Measurements from ENCODE around the gene RBM4. TPM values are rescaled to one million over a fixed set of nuclear protein-coding genes. Genes with fewer than 3 reads are reported as not detected.

Gene RBM4
- total RNA-seq, 4 donors from 2014 or later, result 104 to 147 (median 131) TPM

DNA sequence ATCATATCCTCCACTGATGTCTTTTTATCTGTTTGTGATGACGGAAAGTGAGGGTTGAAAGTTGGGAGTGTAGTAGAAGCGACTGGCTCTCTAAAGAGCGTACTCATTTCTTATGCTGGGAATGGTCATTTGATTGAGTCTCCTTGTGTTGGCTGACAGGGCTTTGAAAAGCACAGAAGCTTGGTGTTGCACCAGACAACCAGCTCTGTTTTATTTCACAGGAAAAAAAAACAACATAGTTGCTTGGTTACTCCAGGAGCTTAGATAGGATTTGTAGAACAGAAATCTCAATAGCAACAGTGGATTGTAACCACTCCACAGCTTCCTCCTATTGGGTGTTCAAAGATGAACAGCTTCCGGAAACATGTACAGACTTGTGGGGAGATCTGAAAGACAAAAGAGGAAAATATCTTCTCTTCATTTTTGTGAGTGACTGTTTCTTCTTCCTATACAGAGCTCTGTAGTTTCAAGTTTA lies 19.4 kb upstream of the RBM4 start:
- no peaks in the 10 kb centered on the region for H3K27me3 ChIP-seq
- TF ChIP-seq, protein P1, sequence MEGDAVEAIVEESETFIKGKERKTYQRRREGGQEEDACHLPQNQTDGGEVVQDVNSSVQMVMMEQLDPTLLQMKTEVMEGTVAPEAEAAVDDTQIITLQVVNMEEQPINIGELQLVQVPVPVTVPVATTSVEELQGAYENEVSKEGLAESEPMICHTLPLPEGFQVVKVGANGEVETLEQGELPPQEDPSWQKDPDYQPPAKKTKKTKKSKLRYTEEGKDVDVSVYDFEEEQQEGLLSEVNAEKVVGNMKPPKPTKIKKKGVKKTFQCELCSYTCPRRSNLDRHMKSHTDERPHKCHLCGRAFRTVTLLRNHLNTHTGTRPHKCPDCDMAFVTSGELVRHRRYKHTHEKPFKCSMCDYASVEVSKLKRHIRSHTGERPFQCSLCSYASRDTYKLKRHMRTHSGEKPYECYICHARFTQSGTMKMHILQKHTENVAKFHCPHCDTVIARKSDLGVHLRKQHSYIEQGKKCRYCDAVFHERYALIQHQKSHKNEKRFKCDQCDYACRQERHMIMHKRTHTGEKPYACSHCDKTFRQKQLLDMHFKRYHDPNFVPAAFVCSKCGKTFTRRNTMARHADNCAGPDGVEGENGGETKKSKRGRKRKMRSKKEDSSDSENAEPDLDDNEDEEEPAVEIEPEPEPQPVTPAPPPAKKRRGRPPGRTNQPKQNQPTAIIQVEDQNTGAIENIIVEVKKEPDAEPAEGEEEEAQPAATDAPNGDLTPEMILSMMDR (IDR thresholded peaks at IDR 0.05), result no peak
- TF ChIP-seq POLR2A (IDR thresholded peaks at IDR 0.05), result peak in 1 of 2 donors; percentile 11
- WGBS, 2 donors, result 34 to 38% methylated on average over 4 of the region's 4 CpGs
- H3K4me1 ChIP-seq, result peaks cover 48 to 65% of the 10 kb centered on the region in 2 donors
- peak in 1 of 2 donors; percentile 24 for DNase-seq
- peak overlapping the region in 2 of 3 donors; percentile 55 to 86 for H3K27ac ChIP-seq
- H3K9me3 ChIP-seq, result no peaks in the 10 kb centered on the region
- H3K4me3 ChIP-seq (replicated peaks in 1 of 3), result no peak overlapping the region
- H3K36me3 ChIP-seq, result peaks cover under 1 to 2% of the 10 kb centered on the region in 2 donors
- intact Hi-C loops (cut with DNase I), result no loop called here

DNA sequence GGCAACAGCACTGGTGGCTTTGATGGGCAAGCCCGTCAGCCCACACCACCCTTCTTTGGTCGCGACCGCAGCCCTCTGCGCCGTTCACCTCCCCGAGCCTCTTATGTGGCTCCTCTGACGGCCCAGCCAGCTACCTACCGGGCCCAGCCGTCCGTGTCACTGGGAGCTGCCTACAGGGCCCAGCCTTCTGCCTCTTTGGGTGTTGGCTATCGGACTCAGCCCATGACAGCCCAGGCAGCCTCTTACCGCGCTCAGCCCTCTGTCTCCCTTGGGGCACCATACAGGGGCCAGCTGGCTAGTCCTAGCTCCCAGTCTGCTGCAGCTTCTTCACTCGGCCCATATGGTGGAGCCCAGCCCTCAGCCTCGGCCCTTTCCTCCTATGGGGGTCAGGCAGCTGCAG lies 14.1 kb upstream of the RBM4 start:
- intact Hi-C loops (cut with DNase I), result no loop called here
- Histone ChIP-seq H3K4me3 (replicated peaks in 1 of 3) (no peak overlapping the region), H3K27me3 (no peaks in the 10 kb centered on the region), H3K36me3 (peaks cover 36 to 42% of the 10 kb centered on the region in 2 donors), H3K27ac (no peak overlapping the region), H3K9me3 (no peaks in the 10 kb centered on the region), H3K4me1 (peaks cover 29 to 40% of the 10 kb centered on the region in 2 donors)
- 85 to 90% methylated on average over 15 of the region's 16 CpGs for WGBS, 2 donors
- no peak for TF ChIP-seq POLR2A (IDR thresholded peaks at IDR 0.05)
- TF ChIP-seq, protein P1 (IDR thresholded peaks at IDR 0.05), result no peak
- no peak for DNase-seq

DNA sequence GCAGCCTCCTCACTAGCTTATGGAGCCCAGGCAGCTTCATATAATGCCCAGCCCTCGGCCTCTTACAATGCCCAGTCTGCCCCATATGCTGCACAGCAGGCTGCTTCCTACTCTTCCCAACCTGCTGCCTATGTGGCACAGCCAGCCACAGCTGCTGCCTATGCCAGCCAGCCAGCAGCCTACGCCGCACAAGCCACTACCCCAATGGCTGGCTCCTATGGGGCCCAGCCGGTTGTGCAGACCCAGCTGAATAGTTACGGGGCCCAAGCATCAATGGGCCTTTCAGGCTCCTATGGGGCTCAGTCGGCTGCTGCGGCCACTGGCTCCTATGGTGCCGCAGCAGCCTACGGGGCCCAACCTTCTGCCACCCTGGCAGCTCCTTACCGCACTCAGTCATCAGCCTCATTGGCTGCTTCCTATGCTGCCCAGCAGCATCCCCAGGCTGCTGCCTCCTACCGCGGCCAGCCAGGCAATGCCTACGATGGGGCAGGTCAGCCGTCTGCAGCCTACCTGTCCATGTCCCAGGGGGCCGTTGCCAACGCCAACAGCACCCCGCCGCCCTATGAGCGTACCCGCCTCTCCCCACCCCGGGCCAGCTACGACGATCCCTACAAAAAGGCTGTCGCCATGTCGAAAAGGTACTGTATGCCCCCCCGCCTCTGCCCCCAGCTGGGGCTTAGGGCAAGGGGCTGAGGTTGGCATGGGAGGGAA lies 13.3 kb upstream of the RBM4 start:
- intact Hi-C loops (cut with DNase I), result no loop called here
- H3K36me3 ChIP-seq, result peaks cover 36 to 42% of the 10 kb centered on the region in 2 donors
- WGBS, 2 donors, result 97 to 99% methylated on average over 12 to 15 of the region's 26 CpGs
- no peaks in the 10 kb centered on the region for H3K27me3 ChIP-seq
- DNase-seq, result no peak
- H3K27ac ChIP-seq, result no peak overlapping the region
- H3K4me1 ChIP-seq, result peaks cover 26 to 34% of the 10 kb centered on the region in 2 donors
- H3K9me3 ChIP-seq, result no peaks in the 10 kb centered on the region
- H3K4me3 ChIP-seq (replicated peaks in 1 of 3), result no peak overlapping the region
- TF ChIP-seq POLR2A (IDR thresholded peaks at IDR 0.05), result no peak
- TF ChIP-seq, protein P1 (IDR thresholded peaks at IDR 0.05), result no peak

DNA sequence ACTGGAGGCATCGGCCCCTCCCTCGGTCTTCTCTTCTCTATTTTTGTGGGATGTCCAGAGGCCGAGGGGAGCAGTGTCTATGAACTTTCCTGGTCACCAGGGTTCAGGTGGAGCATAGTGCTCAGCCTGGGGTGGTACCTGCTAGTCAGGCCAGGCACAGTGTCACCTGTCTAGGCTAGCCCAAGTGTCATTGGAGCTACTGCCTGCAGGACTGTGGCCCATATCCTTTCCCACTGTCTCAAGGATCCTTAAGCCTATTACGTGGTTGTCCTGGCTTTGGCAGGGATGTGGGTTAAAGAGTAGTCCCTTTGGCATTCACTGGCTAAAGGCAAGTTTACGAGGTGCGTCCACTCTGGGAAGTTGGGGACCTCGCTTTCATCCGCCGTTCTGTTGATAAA lies 12.8 kb upstream of the RBM4 start:
- no peak for DNase-seq
- Histone ChIP-seq H3K4me3 (replicated peaks in 1 of 3) (no peak overlapping the region), H3K36me3 (peaks cover 36 to 42% of the 10 kb centered on the region in 2 donors), H3K4me1 (peaks cover 21 to 28% of the 10 kb centered on the region in 2 donors), H3K9me3 (no peaks in the 10 kb centered on the region), H3K27ac (no peak overlapping the region), H3K27me3 (no peaks in the 10 kb centered on the region)
- intact Hi-C loops (cut with DNase I), result no loop called here
- TF ChIP-seq, protein P1 (IDR thresholded peaks at IDR 0.05), result no peak
- no peak for TF ChIP-seq POLR2A (IDR thresholded peaks at IDR 0.05)
- WGBS, 2 donors, result 94 to 97% methylated on average over 8 of the region's 9 CpGs

DNA sequence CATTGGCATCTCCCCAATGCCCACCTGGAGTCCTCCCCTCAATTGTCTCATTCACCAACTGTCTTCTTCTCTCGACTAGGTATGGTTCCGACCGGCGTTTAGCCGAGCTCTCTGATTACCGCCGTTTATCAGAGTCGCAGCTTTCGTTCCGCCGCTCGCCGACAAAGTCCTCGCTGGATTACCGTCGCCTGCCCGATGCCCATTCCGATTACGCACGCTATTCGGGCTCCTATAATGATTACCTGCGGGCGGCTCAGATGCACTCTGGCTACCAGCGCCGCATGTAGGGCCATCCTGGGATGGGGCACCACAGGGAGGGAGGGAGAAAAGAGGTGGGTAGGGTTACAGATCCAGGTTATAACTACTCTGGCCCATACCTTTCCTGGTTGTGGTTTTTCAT lies 12.1 kb upstream of the RBM4 start:
- H3K36me3 ChIP-seq, result peaks cover 36 to 42% of the 10 kb centered on the region in 2 donors
- no peak for DNase-seq
- no peak overlapping the region for H3K27ac ChIP-seq
- intact Hi-C loops (cut with DNase I), result no loop called here
- no peak overlapping the region for H3K4me3 ChIP-seq (replicated peaks in 1 of 3)
- WGBS, 2 donors, result 97% methylated on average over 25 of the region's 25 CpGs
- H3K4me1 ChIP-seq, result peaks cover 15 to 23% of the 10 kb centered on the region in 2 donors
- no peaks in the 10 kb centered on the region for H3K9me3 ChIP-seq
- H3K27me3 ChIP-seq, result no peaks in the 10 kb centered on the region
- TF ChIP-seq, protein P1 (IDR thresholded peaks at IDR 0.05), result no peak
- TF ChIP-seq POLR2A (IDR thresholded peaks at IDR 0.05), result no peak
